Measurements from ENCODE around the gene CAVIN3.
A peak's percentile ranks its signal among the peaks of the same experiment; 100 is the strongest.

CAVIN3 gene

GRCh38 chr11:6334806-6335205 lies 14.5 kb upstream of the CAVIN3 start:
- Mint-ChIP-seq H3K4me3 (no peak overlapping the region), H3K27me3 (peaks cover 34% of the 10 kb centered on the region), H3K4me1 (no peaks in the 10 kb centered on the region), H3K9me3 (no peaks in the 10 kb centered on the region), H3K27ac (no peak overlapping the region)
- no peak for DNase-seq
- ATAC-seq, result no peak

DNA sequence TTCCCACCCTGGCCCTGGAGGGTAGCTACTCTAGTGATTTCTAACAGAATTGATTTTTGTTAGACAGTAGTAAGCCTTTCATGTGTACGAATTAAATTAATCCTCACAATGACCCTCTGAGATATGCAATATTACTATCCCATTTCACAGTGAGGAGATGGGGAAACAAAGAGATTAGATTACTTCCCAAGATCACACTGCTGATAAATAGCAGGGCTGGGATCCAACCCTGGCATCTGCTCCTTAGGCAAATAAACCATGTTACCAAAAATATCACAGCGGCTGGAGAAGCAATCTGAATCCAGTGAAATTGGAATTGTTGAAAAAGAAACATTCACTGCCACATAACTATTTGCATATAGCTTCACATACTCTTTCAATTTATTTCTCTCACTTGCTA lies 12.8 kb upstream of the CAVIN3 start:
- H3K4me3 Mint-ChIP-seq, result no peak overlapping the region
- H3K27ac Mint-ChIP-seq, result no peak overlapping the region
- no peaks in the 10 kb centered on the region for H3K9me3 Mint-ChIP-seq
- H3K27me3 Mint-ChIP-seq, result peaks cover 36% of the 10 kb centered on the region
- H3K4me1 Mint-ChIP-seq, result no peaks in the 10 kb centered on the region
- ATAC-seq (no peak), DNase-seq (no peak)

DNA sequence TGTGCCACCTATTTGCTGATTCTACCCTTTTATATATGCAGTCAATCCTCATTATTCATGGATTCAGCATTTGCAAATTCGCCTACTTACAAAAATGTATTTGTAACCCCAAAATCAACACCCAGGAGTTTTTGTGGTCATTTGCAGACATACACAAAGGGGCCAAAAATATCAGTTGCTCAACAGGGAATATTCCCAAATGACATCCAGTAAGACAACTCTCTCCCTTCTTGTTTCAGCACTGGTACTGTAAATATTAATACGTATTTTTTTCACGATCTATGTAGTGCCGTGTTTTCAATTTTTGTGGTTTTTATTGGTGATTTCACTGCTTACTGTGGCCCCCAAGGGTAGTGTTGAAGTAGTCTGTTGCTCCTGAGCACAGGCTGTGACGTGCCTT lies 11.8 kb upstream of the CAVIN3 start:
- Mint-ChIP-seq H3K4me3 (no peak overlapping the region), H3K27ac (no peak overlapping the region), H3K9me3 (no peaks in the 10 kb centered on the region), H3K4me1 (no peaks in the 10 kb centered on the region), H3K27me3 (peaks cover 46% of the 10 kb centered on the region)
- DNase-seq (no peak), ATAC-seq (no peak)

DNA sequence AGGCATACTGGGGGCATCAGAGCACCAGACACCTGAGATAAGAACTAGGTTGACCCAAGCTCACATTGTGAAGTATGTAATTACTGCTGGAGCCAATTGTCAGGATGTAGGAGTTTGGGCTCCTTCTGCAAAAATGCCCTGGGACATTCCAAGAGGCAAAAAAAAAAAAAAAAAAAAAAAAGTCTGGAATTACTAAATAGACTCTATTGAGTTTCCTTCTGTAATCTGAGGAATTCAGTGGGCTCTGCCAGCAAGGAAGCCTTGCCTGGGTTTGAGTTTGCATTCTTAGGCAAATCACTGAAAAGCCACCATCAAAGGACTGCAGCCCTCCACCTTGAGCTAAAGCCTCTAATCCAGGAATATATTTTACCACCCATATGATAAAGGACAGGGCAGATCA lies 8.0 kb upstream of the CAVIN3 start:
- H3K4me3 Mint-ChIP-seq, result no peak overlapping the region
- H3K27me3 Mint-ChIP-seq, result peaks cover 43% of the 10 kb centered on the region
- H3K4me1 Mint-ChIP-seq, result peaks cover 8% of the 10 kb centered on the region
- H3K9me3 Mint-ChIP-seq, result no peaks in the 10 kb centered on the region
- H3K27ac Mint-ChIP-seq, result no peak overlapping the region
- no peak for DNase-seq
- ATAC-seq, result no peak

GRCh38 chr11:6327806-6328205 lies 7.5 kb upstream of the CAVIN3 start:
- peaks cover 14% of the 10 kb centered on the region for H3K4me1 Mint-ChIP-seq
- ATAC-seq, result no peak
- no peak overlapping the region for H3K27ac Mint-ChIP-seq
- no peaks in the 10 kb centered on the region for H3K9me3 Mint-ChIP-seq
- peaks cover 43% of the 10 kb centered on the region for H3K27me3 Mint-ChIP-seq
- DNase-seq, result no peak
- H3K4me3 Mint-ChIP-seq, result no peak overlapping the region

- peaks cover 22% of the 10 kb centered on the region for H3K4me1 Mint-ChIP-seq
- ATAC-seq, result no peak
- no peak for DNase-seq
- H3K4me3 Mint-ChIP-seq, result no peak overlapping the region
- no peak overlapping the region for H3K27ac Mint-ChIP-seq
- peaks cover 50% of the 10 kb centered on the region for H3K27me3 Mint-ChIP-seq
- H3K9me3 Mint-ChIP-seq, result no peaks in the 10 kb centered on the region
These were observed 6.7 kb upstream of the CAVIN3 start for GRCh38 chr11:6326985-6327384.

- H3K9me3 Mint-ChIP-seq, result no peaks in the 10 kb centered on the region
- ATAC-seq, result no peak
- H3K4me1 Mint-ChIP-seq, result peaks cover 29% of the 10 kb centered on the region
- no peak overlapping the region for H3K27ac Mint-ChIP-seq
- no peak overlapping the region for H3K4me3 Mint-ChIP-seq
- DNase-seq, result no peak
- peaks cover 55% of the 10 kb centered on the region for H3K27me3 Mint-ChIP-seq
These were observed 6.0 kb upstream of the CAVIN3 start for GRCh38 chr11:6326303-6326702.

DNA sequence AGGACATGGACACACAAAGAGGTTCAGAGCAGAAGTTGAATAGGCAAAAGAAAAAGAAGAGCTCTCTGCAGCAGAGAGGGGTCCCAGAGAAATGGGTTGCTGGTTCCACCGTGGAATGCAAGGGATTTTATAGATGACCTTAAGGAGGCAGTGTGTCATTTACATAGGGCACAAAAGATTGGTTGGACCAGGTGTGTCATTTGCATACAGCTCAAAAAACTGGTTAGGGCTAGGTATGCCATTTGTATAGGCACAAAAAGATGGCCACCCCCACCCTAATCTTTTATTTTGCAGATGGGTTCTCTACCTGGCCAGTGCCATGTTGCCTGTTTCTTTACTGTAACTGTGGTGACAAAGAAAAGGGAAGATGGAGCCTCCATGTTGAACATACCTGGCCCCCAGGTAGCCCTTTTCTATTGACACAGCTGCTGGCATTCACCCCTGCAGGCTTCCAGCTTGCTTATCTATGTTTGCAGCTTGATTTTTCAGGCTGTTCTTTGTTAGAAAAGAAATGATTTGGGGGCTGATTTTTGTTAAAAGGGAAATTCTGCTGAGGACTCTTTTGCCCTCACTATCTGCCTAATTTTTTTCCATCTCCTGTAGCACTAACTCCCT lies 3.1 kb upstream of the CAVIN3 start:
- Mint-ChIP-seq H3K4me3 (no peak overlapping the region), H3K9me3 (no peaks in the 10 kb centered on the region), H3K27ac (no peak overlapping the region), H3K27me3 (peaks cover 65% of the 10 kb centered on the region), H3K4me1 (peaks cover 52% of the 10 kb centered on the region)
- DNase-seq, result no peak
- ATAC-seq, result no peak

GRCh38 chr11:6321961-6322362 lies 1.7 kb upstream of the CAVIN3 start:
- peaks cover 60% of the 10 kb centered on the region for H3K4me1 Mint-ChIP-seq
- ATAC-seq (peak; percentile 48), DNase-seq (no peak)
- peaks cover 67% of the 10 kb centered on the region for H3K27me3 Mint-ChIP-seq
- H3K4me3 Mint-ChIP-seq, result peak overlapping the region; percentile 44 to 90
- no peaks in the 10 kb centered on the region for H3K9me3 Mint-ChIP-seq
- peak overlapping the region; percentile 93 to 98 for H3K27ac Mint-ChIP-seq

DNA sequence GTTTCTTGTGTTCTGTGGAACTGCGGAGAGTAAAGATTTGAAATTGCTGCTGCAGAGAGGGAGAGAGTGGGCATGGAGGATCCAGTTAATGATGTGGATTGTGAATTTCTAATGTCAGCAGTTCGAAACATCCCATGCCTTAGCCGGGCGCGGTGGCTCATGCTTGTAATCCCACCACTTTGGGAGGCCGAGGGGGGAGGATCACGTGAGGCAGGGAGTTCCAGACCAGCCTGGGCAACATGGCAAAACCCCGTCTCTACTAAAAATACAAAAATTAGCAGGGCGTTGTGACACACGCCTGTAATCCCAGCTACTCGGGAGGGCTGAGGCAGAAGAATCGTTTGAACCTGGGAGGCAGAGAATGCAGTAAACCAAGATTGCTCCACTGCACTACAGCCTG lies 1.1 kb upstream of the CAVIN3 start:
- H3K9me3 Mint-ChIP-seq, result no peaks in the 10 kb centered on the region
- peak overlapping the region; percentile 84 to 90 for H3K4me3 Mint-ChIP-seq
- ATAC-seq (no peak), DNase-seq (no peak)
- peaks cover 61% of the 10 kb centered on the region for H3K4me1 Mint-ChIP-seq
- peak overlapping the region; percentile 93 to 98 for H3K27ac Mint-ChIP-seq
- peaks cover 67% of the 10 kb centered on the region for H3K27me3 Mint-ChIP-seq

DNA sequence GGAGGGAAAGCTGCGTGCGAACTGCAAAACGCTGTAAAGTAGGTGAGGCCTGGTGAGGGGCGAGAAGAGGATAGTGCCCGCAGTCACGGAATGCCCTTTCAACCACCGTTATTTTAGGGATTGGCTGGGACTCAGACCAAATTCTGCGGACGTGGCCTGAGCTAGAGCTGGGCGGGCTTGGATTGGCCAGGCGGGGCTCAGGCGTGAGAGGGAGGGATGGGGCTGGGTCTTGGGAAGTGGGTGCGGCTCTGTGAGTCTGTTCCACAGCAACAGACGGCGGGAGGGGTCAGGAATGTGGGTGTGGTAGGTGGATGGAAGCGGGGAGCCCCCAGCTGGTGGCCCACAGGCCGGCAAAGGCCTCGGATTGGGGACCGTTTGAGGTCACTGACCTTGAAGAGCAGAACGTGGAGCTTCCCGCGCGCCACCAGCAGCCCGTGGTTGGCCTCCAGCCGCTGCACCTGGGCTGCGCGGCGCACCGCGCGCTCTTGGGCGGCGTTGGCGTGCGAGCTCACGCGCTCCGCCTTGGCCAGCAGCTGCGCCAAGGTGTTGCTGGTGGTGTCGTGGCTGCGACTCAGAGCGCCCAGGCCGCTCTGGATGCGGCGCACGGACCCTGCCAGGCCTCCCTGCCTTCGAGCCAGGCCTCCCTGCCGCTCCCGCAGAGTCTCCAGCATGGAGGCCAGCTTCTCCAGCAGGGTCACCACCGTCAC lies 444 bp downstream of the CAVIN3 start:
- peak; percentile 51 for ATAC-seq
- peak overlapping the region; percentile 94 to 98 for H3K27ac Mint-ChIP-seq
- H3K27me3 Mint-ChIP-seq, result peaks cover 80% of the 10 kb centered on the region

GRCh38 chr11:6319001-6319703 lies 1.1 kb downstream of the CAVIN3 start:
- Mint-ChIP-seq H3K27me3 (peaks cover 80% of the 10 kb centered on the region), H3K9me3 (no peaks in the 10 kb centered on the region), H3K27ac (peak overlapping the region; percentile 87 to 94), H3K4me3 (peak overlapping the region; percentile 84 to 90), H3K4me1 (peaks cover 66% of the 10 kb centered on the region)
- ATAC-seq, result no peak
- no peak for DNase-seq

More for the DNA sequence above, 444 bp downstream of the CAVIN3 start:
- H3K4me1 Mint-ChIP-seq, result peaks cover 68% of the 10 kb centered on the region
- DNase-seq, result peak; percentile 41 to 59
- no peaks in the 10 kb centered on the region for H3K9me3 Mint-ChIP-seq
- peak overlapping the region; percentile 84 to 90 for H3K4me3 Mint-ChIP-seq

DNA sequence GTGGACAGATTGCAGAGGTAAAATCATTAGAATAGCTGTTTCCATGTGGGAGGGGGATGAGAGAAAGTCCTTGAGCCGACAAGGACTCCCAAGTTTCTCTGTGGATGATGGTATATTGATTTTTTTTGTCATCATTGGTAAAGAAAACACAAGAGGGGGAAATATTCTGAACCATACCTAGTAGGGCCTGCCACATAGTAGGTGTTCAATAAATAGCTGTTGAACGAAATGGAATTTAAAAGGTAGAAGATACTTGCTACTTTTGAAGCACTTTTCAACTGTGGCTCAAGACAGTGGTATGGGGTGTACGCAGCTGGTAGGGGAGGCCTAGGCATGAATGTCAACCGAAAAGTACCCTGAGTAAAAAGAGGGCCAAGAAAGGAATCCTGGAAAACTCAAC lies 2.1 kb downstream of the CAVIN3 start:
- Mint-ChIP-seq H3K9me3 (no peaks in the 10 kb centered on the region), H3K4me3 (no peak overlapping the region), H3K27me3 (peaks cover 83% of the 10 kb centered on the region), H3K4me1 (peaks cover 59% of the 10 kb centered on the region), H3K27ac (no peak overlapping the region)
- no peak for DNase-seq
- ATAC-seq, result no peak

DNA sequence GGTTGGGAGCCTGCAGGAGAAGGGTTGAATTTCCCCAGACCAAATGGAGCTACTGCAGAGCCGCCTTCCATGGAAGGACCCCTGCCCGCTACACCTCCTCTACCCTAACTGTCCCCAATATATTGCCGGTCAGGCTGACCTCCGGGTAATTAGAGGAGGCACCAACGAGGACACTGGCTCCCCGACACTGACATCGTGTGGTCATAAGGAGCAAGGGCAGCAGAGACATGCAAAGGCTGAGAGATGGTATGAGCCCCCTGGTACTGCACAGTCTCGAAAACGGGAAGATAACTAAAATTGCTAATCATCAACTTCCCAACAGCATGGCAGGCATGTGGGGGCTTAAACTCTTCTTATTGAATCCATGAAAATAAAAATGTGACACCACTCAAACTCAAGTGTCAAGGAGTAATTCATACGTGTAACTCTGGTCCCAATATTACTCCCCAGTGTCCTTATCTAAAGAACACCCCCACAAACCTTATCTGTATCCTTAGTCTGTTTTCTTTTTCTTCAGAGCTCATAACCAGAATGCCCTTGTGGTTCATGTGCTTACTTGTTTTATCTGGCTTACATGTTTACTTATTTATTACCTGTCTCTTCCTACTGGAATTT lies 4.4 kb downstream of the CAVIN3 start:
- Mint-ChIP-seq H3K27me3 (peaks cover 66% of the 10 kb centered on the region), H3K4me1 (peaks cover 36% of the 10 kb centered on the region), H3K9me3 (no peaks in the 10 kb centered on the region), H3K4me3 (no peak overlapping the region), H3K27ac (no peak overlapping the region)
- DNase-seq (peak; percentile 36 to 40), ATAC-seq (peak; percentile 56)

DNA sequence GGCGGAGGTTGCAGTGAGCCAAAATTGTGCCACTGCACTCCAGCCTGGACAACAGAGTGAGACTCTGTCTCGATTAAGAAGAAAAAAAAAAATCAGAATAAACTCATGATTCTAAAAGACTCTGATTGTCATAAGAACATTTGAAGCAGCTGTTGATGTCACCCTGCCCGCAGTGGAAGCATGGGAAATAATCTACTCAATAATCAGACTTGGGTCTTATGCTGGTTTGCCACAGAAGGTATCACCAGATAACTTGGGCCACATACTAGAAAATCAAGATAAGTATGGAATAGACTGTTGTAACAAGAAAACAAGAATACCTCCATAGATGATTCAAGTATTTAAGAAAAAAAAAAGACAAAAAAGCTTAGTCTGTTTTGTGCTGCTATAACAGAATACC lies 8.2 kb downstream of the CAVIN3 start:
- H3K9me3 Mint-ChIP-seq, result no peaks in the 10 kb centered on the region
- H3K4me1 Mint-ChIP-seq, result peaks cover 8% of the 10 kb centered on the region
- H3K27me3 Mint-ChIP-seq, result peaks cover 45% of the 10 kb centered on the region
- DNase-seq (no peak), ATAC-seq (no peak)
- H3K4me3 Mint-ChIP-seq, result no peak overlapping the region
- H3K27ac Mint-ChIP-seq, result no peak overlapping the region

DNA sequence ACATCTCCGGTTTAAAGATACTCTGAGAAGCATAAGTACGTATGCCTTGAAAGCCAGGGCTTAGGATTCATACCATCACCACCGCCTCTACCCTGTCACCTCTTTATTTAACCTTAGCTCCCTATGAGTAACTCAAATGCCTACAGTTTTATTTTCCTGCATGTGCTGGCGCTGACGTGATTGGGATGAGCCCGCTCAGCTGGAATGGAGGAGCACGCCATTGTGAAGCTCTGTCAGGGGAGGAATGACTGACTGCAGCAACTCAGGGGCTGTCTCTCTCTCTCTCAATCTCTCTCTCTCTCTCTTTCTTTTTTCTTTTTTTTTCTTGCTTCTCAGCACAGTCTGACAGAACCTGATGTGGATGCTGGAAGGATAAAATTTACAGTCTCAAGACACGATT lies 12.4 kb downstream of the CAVIN3 start:
- no peak for ATAC-seq
- Mint-ChIP-seq H3K27ac (no peak overlapping the region), H3K9me3 (no peaks in the 10 kb centered on the region), H3K27me3 (peaks cover 51% of the 10 kb centered on the region), H3K4me3 (no peak overlapping the region), H3K4me1 (no peaks in the 10 kb centered on the region)
- no peak for DNase-seq

Data from stimulated activated naive CD8-positive, alpha-beta T cell treated with anti-CD3 and anti-CD28 coated beads, Interleukin-15, amount 100 ng/mL, for 72 hours (primary cell).